Suprapubic skin (tissue), 3 donors: Measurements from ENCODE around the gene PDE6B.

Experiments
- CTCF ChIP-seq, 2 donors: fragments of 200-600 bp in 1 of 2; fragments of 450-650 bp in 1 of 2; sonication (generic) in 1 of 2; IDR thresholded peaks; one replicate each; pipeline ENCODE4 v1.5.1; 2016 to 2019; ENCODE audit warnings: antibody characterized with exemption in 2 of 2, mild to moderate bottlenecking in 1 of 2, moderate library complexity in 1 of 2
- POLR2A ChIP-seq, 2 donors: fragments of 450-650 bp; IDR thresholded peaks; one replicate each; pipeline ENCODE4 v1.6.1; 2017; ENCODE audit warnings: antibody characterized with exemption in 2 of 2, mild to moderate bottlenecking in 2 of 2, moderate library complexity in 2 of 2

- TF ChIP-seq POLR2A (IDR thresholded peaks at IDR 0.05) (no peak), CTCF (IDR thresholded peaks at IDR 0.05) (no peak)
These were observed 7.6 kb downstream of the PDE6B start for GRCh38 chr4:632926-633325.
